ENCODE measurements around the gene TP53.
A peak's percentile ranks its signal among the peaks of the same experiment; 100 is the strongest.

TP53 gene

DNA sequence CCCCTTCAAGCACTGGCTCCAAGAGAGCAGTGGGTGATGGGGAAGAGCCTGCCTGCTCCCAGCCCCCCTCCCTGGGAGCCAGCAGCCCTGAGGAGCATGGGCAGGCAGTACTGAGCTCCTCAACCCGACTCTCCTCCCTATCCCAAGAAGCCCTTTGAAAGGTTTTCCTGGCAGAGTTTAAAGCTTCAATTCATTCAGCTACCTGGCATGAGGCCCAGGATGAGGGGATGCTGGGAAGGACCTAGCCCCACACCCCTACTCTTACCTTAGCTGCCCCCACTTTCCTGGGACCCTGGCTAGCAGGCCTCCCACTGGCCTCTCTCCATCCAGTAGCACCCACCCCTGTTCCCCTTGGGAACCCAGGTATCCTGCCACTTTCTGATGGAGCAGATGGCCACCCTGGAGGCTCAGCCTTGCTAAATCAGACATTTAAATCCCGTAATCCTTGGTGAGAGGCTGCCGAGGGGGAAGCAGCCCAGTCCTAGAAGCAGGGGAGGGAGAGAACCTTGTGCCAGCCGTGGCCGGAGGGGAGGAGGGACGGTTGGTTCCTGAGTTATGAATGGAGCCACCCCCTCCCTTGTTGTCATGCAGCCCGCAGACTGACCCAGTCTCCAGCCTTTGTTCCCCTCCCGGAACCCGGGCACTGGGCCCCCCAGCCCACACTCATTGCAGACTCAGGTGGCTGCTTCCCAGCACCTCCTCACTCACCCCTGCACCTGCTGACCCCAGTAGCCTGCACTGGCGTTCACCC, 19.5 kb downstream of the TP53 start:
- H3K9me3 ChIP-seq (ENCODE audit: control insufficient read depth, insufficient read depth, low read depth, low read length) = no peaks in the 10 kb centered on the region
- H3K4me3 ChIP-seq (ENCODE audit: low read depth, low read length) = no peak overlapping the region
- TF ChIP-seq BCL11A (tag by site-specific recombination; IDR thresholded peaks at IDR 0.05; ENCODE audit: low read depth) (no peak), BCL11B (tag by site-specific recombination; IDR thresholded peaks at IDR 0.05; ENCODE audit: low read depth) (no peak), ZNF624 (tag by site-specific recombination; IDR thresholded peaks at IDR 0.05) (no peak), AEBP2 (tag by site-specific recombination; IDR thresholded peaks at IDR 0.05; ENCODE audit: borderline replicate concordance) (no peak), ZFP37 (tag by site-specific recombination; IDR thresholded peaks at IDR 0.05) (no peak), ZNF16 (tag by site-specific recombination; IDR thresholded peaks at IDR 0.05; ENCODE audit: low read depth) (no peak), KLF8 (tag by site-specific recombination; IDR thresholded peaks at IDR 0.05) (no peak), WT1 (tag by site-specific recombination; IDR thresholded peaks at IDR 0.05) (no peak), ZNF280D (tag by site-specific recombination; IDR thresholded peaks at IDR 0.05) (no peak), ZNF223 (tag by site-specific recombination; IDR thresholded peaks at IDR 0.05) (no peak), ZNF677 (tag by site-specific recombination; IDR thresholded peaks at IDR 0.05) (no peak), GLI4 (tag by site-specific recombination; IDR thresholded peaks at IDR 0.05) (no peak), HOXC10 (CRISPR knock-in tag; IDR thresholded peaks at IDR 0.05) (no peak), ZNF2 (tag by site-specific recombination; IDR thresholded peaks at IDR 0.05) (no peak), ZNF140 (tag by site-specific recombination; IDR thresholded peaks at IDR 0.05) (no peak)
- CTCF ChIA-PET = interaction anchor here (0.5 to 2.0 kb wide), 5 partner anchors 9 to 36 kb away, joined by 3 to 8 read pairs (median 5); partner anchors contain the start of gene WRAP53
- no peaks in the 10 kb centered on the region for H3K4me1 ChIP-seq (ENCODE audit: control insufficient read depth, insufficient read depth, low read length)
- 0 out of 2 replicates have a peak overlapping the region, but pooled peaks have one; percentile 16 for H3K27ac ChIP-seq (ENCODE audit: extremely low read depth, low read depth, low read length)
- H3K36me3 ChIP-seq (ENCODE audit: control insufficient read depth in 2 of 2, insufficient read depth in 1 of 2, low read length in 2 of 2) = peaks cover 47 to 61% of the 10 kb centered on the region in 2 experiments; a peak in 2 of 3 replicates
- POLR2A ChIA-PET = interaction anchor here (0.8 to 1.8 kb wide), 8 partner anchors 10 to 76 kb away, joined by 3 to 16 read pairs (median 4); partner anchors contain the start of genes ATP1B2, FXR2, SAT2 and TP53

GRCh38 chr17:7656958-7657609, 30.2 kb downstream of the TP53 start:
- Histone ChIP-seq H3K9me3 (ENCODE audit: control insufficient read depth, insufficient read depth, low read depth, low read length) (no peaks in the 10 kb centered on the region), H3K4me3 (ENCODE audit: low read depth, low read length) (no peak overlapping the region), H3K36me3 (ENCODE audit: control insufficient read depth in 2 of 2, insufficient read depth in 1 of 2, low read length in 2 of 2) (no peaks in the 10 kb centered on the region; a peak in 1 of 3 replicates), H3K27ac (ENCODE audit: extremely low read depth, low read depth, low read length) (peak overlapping the region; percentile 37; the same call in 1 of the 2 replicates), H3K4me1 (ENCODE audit: control insufficient read depth, insufficient read depth, low read length) (peaks cover 7% of the 10 kb centered on the region; the same call in 1 of the 2 replicates)
- ChIA-PET POLR2A (interaction anchor here (0.9 to 2.1 kb wide), 5 partner anchors 10 to 74 kb away, joined by 3 to 28 read pairs (median 5); partner anchors contain the start of genes MPDU1, SAT2, TP53 and WRAP53), CTCF (interaction anchor here (0.6 to 3.9 kb wide), 10 partner anchors 10 to 213 kb away, joined by 3 to 23 read pairs (median 5); partner anchors contain the start of genes TP53 and WRAP53)
- TF ChIP-seq ZNF600 (tag by site-specific recombination; IDR thresholded peaks at IDR 0.05) = peak; percentile 25; the same call in 1 of the 2 replicates
- TF ChIP-seq ZNF266 (tag by site-specific recombination; IDR thresholded peaks at IDR 0.05; ENCODE audit: low read depth) = no peak
- peak; percentile 58; the same call in 1 of the 2 replicates for TF ChIP-seq IKZF3 (tag by site-specific recombination; IDR thresholded peaks at IDR 0.05)
- 0 out of 2 replicates have a peak, but pooled peaks have one; percentile 38 for TF ChIP-seq ZNF561 (tag by site-specific recombination; IDR thresholded peaks at IDR 0.05; ENCODE audit: borderline replicate concordance)
- peak; percentile 92 for TF ChIP-seq ZNF341 (tag by site-specific recombination; IDR thresholded peaks at IDR 0.05; ENCODE audit: low read depth)
- peak; percentile 88 for TF ChIP-seq ZBTB17 (tag by site-specific recombination; IDR thresholded peaks at IDR 0.05)
- TF ChIP-seq PRDM10 (tag by site-specific recombination; IDR thresholded peaks at IDR 0.05) = peak; percentile 64
- TF ChIP-seq SP2 (tag by site-specific recombination; IDR thresholded peaks at IDR 0.05) = 0 out of 2 replicates have a peak, but pooled peaks have one; percentile 5
